HG03064 (cell line): ENCODE results near the gene CELF4.
A peak's percentile ranks its signal among the peaks of the same experiment; 100 is the strongest.

ENCODE experiments used
- ATAC-seq: cut with Tn5 transposase; IDR thresholded peaks from one replicate; pipeline ENCODE4 v1.9.1; 2021; ENCODE audit warnings: low read depth; ENCODE audit not compliant: unreplicated experiment

CELF4 gene

DNA sequence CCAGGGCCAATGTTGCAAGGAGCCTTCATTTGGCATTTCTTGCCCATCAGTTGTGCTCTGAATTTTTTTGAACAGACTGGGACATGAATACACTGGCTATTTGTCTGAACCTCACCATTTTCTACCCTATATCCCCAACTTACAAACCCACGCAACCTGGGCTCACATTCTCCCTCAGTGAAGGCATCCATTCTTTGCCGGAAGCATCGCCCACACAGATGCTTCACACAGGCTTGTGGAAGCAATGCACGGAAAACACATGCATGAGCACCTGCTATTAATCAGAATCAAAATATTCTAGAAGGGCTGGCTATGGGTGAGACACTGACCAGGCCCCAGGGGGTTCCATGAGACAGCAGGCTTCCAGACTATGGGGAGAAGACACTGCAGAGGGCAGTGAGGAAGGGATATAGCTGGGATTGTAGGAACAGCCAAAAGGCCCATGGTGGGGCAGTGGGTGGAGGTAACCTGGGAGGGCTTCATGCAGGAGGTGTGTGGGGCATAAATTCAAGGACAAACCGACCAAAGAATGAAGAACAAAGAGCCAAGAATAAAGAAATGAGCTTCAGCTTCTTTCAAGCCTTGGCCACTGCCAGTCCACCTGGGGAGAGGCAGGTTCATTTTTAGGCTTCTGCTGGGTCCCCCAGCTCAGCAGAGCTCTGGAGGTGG, 261.5 kb downstream of the CELF4 start:
- no peak for ATAC-seq

DNA sequence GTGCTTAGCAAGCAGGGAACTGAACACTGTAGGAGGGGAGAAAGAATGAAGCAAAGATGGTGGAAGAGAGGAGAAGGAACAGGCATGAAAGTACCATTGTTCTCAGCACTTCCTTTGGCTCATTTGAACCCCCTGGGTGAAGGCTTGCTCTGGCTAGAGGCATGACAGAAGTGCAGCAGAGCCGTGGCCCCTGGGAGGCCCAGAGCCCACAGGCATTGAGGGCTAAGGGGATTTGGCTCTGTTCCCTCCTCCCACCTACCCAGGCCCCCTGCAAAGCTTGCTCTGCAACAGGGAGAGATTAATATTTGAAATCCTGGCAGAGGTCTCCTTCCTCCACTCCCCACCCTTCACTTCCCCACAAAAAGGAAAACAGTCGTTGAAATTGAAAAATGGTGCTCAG, 262.6 kb downstream of the CELF4 start:
- ATAC-seq = no peak

DNA sequence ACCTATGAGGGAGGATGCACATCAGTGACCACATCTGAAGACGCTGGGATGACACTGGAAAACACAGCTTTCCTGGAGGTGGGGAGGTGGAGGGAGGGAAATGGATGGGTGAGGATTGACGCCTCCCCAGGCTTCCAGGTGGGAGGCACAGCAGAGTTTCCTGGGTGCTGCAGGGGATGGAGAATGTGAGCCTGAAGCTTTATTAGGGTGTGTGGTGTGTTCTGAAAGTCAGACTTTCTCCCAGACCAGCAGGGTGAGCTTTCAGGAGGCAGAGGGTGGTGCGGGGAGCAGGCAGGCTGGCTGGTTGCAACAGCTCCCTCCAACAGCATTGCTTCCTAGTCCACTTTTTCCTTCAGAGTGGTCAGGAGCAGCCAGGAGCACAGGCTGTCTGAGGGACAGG, 263.1 kb downstream of the CELF4 start:
- ATAC-seq = no peak

DNA sequence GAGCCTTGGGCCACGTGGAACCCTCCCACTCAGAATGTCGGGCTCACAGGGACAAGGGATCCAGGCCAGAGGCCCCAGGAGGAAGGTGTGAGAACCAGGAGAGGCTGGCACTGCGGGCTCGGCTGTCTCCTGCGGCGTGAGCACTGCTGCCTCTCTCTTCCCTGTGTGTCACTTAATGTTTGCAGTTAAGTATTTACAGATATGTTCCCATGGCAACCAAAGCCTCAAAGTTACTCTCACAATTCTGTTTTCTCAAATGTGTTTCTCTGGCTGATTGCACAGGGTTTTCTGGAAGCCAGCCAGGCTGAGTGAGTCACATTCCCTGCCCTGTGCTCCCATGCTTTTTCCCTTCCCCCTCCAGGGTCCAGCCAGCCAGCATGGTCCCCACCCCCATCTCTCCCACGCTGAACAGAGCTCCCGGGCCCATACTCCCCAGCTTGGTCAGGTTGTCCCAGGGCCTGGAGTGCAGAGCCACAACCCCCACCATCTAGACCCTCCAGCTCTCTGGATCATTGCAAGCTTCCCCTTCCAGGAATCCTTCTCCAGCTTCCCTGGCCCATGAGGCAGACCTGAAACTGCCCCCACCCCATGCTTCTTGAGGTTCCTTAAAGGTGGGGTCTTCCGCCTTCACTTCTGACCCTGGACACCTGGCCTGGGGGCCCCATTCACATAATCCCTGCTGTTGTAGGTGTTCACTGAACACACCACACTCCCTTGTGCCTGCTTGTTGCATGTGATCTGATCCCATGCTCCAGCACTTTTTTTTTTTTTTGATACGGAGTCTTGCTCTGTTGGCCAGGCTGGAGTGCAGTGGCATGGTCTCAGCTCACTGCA, 265.9 kb downstream of the CELF4 start:
- peak; percentile 47 for ATAC-seq

DNA sequence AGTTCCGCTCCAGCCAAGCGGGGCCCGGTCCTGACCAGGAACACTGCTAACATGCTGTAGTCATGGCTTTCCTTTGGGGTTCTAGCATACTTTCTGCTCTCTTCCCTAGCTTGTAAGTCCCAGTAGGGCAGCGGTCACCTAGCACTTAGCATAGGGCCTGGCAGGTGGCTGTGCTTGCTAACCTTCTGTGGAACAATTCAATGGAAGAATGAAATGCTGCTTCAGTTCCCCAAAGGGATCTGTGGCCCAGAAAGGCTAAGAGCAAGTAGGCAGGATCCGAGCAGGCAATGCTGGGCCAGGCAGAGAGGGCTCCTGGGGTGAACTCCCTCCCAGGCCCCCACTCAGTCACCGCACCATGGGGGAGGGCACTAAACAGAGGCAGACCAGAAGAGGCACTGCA, 266.8 kb downstream of the CELF4 start:
- ATAC-seq = no peak

DNA sequence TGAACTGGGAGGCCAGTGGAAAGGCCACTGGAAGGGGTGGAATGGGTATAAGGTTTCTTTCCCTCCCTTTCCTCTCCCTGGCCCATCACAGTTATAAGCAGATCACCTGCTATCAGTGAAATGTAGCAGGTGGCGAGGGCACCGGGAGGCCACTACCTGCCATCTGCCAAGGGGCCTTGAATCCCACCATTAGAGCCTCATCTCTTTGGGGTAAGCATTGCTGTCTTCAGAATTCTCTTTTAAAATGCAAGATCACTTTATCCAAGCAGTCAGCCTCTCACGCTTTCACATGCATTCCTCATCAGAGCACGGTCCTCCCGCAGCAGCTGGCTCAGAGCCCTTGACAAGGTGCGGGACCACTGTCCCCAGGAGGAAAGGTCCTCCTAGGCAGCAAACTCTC, 268.5 kb downstream of the CELF4 start:
- no peak for ATAC-seq

DNA sequence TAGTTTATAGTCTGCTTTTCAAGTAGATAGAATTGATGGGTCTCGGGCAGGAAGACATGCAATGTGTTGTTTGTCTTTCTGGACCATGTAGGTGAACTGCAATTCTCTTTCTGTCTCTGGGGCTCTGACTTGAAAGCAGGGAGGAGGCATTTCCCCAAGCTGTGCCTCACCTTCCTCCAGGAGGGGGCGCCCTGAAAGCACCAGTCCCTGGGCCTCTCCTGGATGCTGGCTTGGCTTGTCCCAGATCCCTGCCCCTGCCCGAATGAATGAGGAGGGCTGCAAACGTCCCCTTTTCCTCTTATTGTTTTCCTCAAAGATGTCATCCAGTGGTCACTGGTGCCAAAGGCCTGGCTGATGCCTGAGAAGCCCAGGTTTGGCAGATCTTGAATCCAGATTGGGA, 270.6 kb downstream of the CELF4 start:
- no peak for ATAC-seq

DNA sequence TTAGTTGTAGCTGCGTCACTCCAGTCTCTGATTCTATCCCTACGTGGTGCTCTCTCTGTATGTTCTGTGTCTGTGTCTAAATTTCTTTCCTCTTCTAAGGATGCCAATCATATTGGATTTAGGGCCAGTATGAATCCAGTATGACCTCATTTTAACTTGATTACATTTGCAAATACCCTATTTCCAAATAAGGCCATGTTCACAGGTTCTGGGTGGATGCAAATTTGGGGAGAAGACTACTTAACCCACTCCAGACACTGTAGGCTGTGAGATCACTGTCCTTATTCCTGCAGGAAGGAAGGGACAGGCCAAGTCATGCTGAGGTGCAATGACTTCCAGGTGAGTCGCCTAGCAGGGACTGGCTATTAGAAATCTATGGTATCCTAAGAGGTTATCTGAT, 272.2 kb downstream of the CELF4 start:
- no peak for ATAC-seq

DNA sequence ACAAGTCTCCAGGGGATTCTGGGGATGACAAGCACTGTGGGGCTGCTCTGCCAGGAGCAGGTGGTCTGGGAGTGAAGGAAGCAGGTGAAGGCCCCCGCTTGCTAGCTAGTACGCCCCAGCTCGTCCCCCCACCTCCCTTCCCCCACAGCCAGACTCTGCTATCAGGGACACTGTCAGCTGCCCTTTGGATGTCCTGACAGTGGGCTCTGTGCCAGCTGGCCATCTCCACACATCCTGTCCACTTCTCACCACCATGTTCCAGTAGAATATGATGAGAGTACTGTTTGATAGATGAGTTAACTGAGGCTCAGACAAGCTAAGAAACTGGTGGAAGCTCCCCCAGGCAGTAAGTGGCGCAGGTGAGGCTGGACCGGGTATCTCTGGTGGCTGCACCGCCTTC, 276.2 kb downstream of the CELF4 start:
- no peak for ATAC-seq

DNA sequence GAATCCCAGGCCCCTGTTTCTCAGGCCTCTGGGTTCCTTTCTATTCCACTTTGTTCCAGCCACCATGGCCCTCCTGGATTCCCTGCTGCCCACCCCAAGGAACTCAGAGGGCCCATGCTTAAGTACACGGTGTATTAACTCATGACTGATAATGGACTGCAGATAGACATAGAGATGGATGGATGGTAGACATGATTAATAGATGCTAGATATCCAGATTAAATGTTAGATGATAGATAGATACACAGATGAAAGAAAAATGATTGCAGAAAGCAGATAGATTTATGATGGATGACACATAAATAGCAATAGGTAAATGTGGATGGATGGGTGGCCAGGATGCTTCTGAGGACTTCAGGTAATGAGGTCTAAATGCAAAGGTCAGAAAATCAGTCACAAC, 278.0 kb downstream of the CELF4 start:
- ATAC-seq = no peak

DNA sequence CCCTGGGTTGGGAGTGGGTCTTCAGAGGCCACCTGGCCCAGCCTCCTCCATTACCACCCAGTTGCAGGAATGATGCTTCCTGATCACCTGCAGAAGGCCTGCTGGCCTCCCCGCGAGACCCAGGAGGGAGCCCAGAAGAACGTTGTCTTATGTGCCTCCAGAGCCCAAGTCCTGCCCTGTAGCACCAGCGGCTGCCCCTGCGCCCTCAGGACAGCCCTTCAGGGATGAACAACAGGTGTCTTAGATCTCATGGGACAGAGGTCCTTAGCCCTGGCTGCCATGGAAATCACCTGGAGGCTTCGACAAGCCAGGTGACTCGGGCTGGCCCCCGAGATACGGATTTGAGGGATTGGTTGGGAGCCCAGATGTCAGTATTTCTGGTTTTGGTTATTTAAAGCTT, 278.8 kb downstream of the CELF4 start:
- ATAC-seq = no peak

DNA sequence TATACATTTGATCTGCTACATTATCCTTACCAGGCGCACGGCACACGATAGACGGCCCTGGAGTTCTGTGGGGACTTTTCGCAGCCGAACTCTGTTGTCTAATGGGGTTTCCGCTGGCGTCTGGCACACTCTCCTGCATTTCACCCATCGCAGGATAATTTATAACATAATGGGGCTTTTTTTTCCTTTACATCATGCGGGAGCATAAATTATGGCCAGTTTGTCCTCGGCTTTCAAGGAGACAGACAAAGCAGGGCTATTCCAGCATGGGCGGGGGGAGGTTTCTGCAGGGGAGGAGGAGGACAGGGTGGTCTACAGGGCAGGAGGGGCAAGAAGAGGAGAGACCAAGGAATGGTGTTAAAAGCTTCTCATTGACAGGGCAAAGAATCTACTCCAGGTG, 279.8 kb downstream of the CELF4 start:
- ATAC-seq = no peak

DNA sequence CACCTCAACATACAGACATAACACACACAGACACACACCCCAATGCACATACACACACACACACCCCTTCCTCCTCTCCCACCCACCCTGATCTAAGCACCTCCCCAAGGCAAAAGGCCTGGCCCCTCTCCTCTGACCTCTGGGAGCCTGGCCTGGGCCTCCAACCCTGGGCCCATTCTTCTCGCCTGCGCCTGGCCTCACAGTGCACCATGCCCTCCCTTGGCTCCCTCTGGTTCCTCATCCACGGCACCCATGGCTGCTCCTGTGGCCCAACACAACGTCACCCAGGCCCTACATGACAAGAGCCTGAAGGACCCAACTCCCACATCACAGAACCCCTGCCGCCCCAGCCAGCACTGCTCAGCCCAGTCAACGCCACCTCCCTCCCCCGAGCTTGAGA, 281.3 kb downstream of the CELF4 start:
- no peak for ATAC-seq

DNA sequence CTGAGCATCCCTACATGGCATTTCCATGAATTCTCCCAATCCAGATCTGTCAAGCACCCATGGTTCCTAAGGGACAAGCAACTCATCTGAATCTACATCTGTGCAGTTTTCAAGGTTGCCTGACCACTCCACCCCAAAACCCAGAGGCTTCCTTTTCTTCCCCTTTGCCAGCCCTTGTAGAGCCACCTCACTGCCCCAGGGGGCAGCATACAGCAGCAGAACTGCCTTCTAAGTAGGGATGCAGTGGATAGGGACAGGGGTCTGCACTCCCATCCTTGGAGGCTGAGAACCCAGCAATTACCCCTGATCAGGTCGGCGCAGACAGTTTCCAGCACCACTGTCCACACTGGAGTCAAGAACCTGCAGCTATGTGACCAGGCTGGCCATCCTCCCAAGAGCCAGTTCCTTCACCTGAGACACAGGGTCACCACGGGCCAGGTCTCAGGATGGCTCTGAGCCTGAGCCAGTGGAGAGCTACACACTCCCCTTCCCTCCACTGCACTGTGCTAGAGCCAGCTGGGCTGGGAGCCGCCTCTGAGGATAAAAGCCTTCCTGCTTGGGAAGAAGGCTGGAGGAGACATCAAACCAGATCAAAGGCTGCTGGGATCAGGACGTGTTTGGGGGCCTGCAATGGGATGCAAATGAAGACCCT, 283.1 kb downstream of the CELF4 start:
- no peak for ATAC-seq

DNA sequence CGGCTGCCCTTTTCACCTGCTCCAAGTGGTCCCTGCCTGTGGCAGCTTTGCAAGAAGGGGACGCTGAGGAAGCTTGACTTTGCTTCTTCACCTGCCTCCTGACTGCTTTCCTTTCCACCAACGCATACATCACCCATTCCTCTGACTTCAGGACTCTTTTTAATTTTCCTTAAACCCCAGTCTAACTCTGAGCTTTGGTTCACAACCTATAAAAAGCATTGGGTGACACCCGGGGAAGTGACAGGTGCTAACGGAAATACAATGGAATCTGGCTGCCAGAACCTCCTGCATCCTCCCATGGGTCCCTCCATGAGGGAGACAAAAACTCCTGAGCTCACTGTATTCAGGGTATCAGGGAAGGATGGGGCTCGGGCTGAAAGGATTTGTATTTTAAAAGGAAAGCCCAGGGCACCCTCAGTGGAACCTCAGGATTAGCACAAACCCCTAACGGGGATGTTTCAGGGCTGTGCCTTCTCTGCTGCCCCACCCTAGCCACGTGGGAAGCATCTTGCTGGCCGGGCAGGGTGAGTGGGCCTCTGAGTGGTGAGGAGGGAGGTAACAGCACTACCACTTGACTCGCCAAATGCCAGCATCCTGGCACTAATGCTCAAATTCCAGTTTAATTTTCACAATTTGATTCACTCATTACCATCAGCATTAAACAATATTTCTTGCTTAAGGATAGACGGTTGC, 284.8 kb downstream of the CELF4 start:
- no peak for ATAC-seq

DNA sequence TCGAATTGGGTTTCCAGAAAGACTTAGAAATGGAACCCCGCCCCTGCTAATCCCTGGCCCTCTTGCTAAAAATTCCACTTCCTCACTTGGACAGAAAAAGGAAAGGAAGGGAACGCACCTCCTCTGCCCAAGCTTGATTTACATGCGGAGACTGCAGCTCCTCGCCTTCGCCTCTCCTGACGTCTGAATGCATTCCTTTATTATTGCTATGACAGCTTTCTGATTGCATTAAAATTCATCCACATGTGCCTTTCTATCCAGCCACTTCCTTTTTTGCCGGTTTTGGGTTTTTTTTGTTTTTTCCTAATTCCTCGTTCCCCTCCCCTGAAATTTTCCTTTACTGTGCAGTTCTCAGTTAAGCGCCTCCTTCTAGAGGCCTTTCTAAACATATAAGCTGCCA, 287.8 kb downstream of the CELF4 start:
- ATAC-seq = no peak

DNA sequence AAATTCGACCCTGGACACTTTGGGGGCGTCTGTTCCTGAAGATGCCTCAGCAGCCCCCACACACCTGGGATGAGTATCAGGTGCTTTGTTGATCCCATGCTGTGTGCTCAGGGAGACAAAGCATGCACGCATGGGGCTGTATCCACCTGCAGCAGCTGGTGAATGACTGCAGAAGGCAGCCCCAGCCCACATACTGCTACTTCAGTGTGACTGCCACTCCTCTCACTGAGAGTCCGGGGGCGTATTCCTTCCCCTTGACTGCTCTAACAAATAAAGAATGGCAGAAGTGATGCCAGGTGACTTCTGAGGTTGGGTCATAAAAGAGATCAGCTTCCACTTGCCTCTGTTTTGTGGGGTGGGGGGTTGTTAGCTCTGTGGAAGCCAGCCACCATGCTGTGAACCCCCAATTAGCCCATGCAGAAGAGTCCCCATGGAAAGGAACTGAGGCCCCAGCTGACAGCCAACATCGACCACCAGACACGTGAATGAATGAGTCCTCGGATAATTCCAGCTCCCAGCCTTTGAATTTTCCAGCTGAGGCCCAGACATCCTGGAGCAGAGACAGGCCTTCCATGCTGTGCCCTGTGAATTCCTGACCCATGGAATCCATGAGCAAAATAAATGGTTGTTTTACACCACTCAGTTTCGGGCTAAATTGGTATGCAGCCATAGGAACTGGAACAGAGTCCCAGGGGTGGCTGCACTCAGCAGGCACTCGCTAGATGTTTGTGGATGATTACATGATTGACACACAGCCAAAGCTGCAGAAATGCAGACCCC, 289.3 kb downstream of the CELF4 start:
- no peak for ATAC-seq

DNA sequence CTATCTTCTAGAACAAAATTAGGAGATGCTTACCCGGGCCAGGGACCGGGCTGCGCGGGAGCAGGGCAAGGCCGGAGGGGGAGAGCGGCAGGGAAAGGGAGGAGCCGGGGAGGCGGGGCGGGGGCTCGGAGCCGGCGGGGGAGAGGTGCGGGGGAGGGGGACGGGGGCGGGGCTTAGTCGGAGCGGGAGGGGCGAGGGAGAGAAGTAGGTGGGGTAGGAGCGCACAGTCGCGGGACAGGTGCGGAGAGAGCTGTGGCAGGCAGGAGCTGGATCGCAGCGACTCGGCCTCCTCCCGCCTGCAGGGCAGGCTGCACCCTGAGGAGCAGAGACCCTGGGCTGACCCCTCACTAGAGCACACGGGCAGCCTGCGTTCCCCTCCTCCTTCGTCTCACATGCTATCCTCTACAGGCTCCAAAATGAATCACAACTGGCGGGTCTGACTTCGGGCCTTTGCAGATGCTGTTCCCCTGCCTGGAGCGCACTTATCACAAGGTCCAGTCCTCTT, 290.3 kb downstream of the CELF4 start:
- no peak for ATAC-seq

DNA sequence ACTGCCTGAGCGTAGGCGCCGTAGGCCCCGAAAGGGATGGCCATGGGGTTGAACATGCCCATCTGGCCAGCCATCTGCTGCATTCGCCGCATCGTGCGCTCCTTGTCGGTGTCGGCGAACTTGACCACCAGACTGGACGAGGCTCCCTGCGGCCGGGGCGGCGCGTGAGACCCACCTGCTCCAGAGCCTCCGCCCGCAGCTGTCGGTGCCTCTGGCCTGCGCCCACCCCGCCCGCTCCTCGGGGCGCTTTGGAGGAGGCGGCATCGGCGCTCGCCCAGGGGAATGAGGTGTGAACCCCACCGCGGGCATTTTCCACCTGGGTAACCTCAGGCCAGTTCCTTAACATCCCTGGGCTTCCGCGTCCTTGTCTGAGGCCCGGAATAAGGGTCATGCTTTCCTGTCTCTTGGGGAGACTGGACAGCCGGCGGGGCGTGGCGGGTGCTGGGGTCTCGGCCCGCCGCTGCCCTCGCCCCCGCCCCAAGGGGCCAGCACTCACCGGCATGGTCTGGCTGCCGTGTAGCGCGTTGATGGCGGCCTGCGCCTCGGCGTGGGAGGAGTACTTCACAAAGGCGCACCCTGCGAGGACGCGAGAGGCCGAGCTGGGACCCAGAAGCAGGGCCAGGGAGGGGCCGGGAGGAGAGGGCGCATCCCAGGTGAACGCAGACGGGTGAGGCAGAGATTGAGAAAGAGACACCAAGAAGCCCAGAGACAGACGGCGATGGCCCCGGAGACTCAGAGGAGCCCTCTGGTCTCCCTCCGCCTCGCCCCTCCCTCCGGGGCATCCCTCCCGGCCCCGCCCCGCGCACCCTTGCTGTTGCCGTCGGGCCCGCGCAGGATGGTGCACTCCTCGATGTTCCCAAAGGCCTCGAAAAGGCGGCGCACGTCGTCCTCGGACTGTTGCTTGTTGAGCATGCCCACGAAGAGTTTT, 291.0 kb downstream of the CELF4 start:
- ATAC-seq = no peak
